Measurements from ENCODE around the gene WNK1.
"Not testable (repeated sequence)": the region's sequence is repeated elsewhere in the genome, so short reads cannot be mapped to it uniquely, and the experiment has no call there.

DNA sequence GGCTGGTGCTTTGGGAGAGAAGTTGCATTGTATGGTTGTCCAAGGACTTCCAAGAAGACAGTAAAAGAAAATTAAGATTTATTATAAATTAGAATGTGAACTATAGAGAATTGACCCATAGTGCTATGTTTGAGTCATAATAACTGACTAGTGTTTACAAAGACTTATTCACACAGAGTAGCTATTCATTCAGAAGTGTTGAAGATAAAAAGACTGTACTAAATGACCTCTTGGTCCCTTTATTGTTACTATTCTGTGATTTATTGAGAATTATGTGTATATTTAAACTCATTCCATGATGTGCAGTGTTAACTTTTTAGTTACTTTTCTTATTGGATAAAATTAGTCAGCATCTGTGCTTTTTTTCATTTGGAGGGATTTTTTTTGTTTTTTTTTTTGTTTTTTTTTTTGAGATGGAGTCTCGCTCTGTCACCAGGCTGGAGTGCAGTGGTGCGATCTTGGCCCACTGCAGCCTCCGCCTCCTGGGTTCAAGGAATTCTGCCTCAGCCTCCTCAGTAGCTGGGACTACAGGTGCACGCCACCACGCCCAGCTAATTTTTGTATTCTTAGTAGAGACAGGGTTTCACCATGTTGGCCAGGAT is 24.5 kb downstream of the WNK1 start:
- TF ChIP-seq POLR2A (IDR thresholded peaks at IDR 0.05; ENCODE audit: low read length); CHD2 (IDR thresholded peaks at IDR 0.05; ENCODE audit: low read length, partially characterized antibody); POLR2AphosphoS2 (conservative IDR thresholded peaks at IDR 0.05; ENCODE audit: low read length); PBX3 (IDR thresholded peaks at IDR 0.05): not testable (repeated sequence)

All from A549 (cell line).